Neural cell (in vitro differentiated cells): Measurements from ENCODE around the gene ZDHHC8. TPM values are rescaled to one million over a fixed set of nuclear protein-coding genes. Genes with fewer than 3 reads are reported as not detected.

Experiments
- H2AFZ ChIP-seq: fragments of 200-600, 300-800 bp; sonication (generic), shearing (Covaris generic); 2 replicates; pipeline ENCODE4 v1.6.0; 2014; ENCODE audit warnings: low read depth, mild to moderate bottlenecking, antibody characterized with exemption, low read length, moderate library complexity
- H3F3A ChIP-seq: fragments of 200-600 bp; shearing (Covaris generic); 2 replicates; pipeline ENCODE4 v1.6.1; 2016; ENCODE audit warnings: mild to moderate bottlenecking, moderate library complexity, mixed read lengths, antibody characterized with exemption, low read length; ENCODE audit not compliant: insufficient read depth, poor library complexity, severe bottlenecking
- H3K27ac ChIP-seq: fragments of 200-600, 300-800 bp; sonication (generic), shearing (Covaris generic); 2 replicates; pipeline ENCODE4 v1.5.1; 2014; ENCODE audit warnings: mild to moderate bottlenecking, low read length, moderate library complexity
- H3K27me3 ChIP-seq: fragments of 300-800, 200-600 bp; sonication (generic), shearing (Covaris generic); 2 replicates; pipeline ENCODE4 v1.6.0; 2014; ENCODE audit warnings: mild to moderate bottlenecking, low read depth, low read length, moderate library complexity; ENCODE audit not compliant: insufficient read depth
- H3K36me3 ChIP-seq: fragments of 300-800, 200-600 bp; sonication (generic), shearing (Covaris generic); 2 replicates; pipeline ENCODE4 v1.5.1; 2014; ENCODE audit warnings: mild to moderate bottlenecking, antibody characterized with exemption, low read length, moderate library complexity; ENCODE audit not compliant: insufficient read depth
- H3K4me2 ChIP-seq: fragments of 300-800, 200-600 bp; sonication (generic), shearing (Covaris generic); 2 replicates; pipeline ENCODE4 v1.6.0; 2014; ENCODE audit warnings: mild to moderate bottlenecking, low read length
- H3K4me3 ChIP-seq: fragments of 300-800, 200-600 bp; sonication (generic), shearing (Covaris generic); 2 replicates; pipeline ENCODE4 v1.5.1; 2014; ENCODE audit warnings: mild to moderate bottlenecking, low read length, moderate library complexity
- H3K79me2 ChIP-seq: fragments of 200-600 bp; shearing (Covaris generic); replicated peaks from 2 replicates; pipeline ENCODE4 v1.6.0; 2014; ENCODE audit warnings: mild to moderate bottlenecking, low read length, moderate library complexity; ENCODE audit not compliant: insufficient read depth
- H3K9ac ChIP-seq: fragments of 300-800, 200-600 bp; sonication (generic), shearing (Covaris generic); 2 replicates; pipeline ENCODE4 v1.6.1; 2016; ENCODE audit warnings: mild to moderate bottlenecking, low read length, mixed read lengths
- H3K9me2 ChIP-seq: fragments of 200-600 bp; shearing (Covaris generic); 2 replicates; pipeline ENCODE4 v1.6.1; 2016; ENCODE audit warnings: mild to moderate bottlenecking, low read length, mixed read lengths; ENCODE audit not compliant: insufficient read depth
- H3K9me3 ChIP-seq: fragments of 200-600, 300-800 bp; sonication (generic), shearing (Covaris generic); 2 replicates; pipeline ENCODE4 v1.6.1; 2016; ENCODE audit warnings: mild to moderate bottlenecking, mixed run types, low read length, moderate library complexity, mixed read lengths
- H4K20me1 ChIP-seq: fragments of 200-600 bp; shearing (Covaris generic); 2 replicates; pipeline ENCODE4 v1.6.1; 2016; ENCODE audit warnings: mild to moderate bottlenecking, mixed run types; ENCODE audit not compliant: insufficient read depth
- CTCF ChIP-seq: fragments of 450-650 bp; IDR thresholded peaks from 2 replicates; pipeline ENCODE4 v1.5.1; 2014; ENCODE audit warnings: antibody characterized with exemption, mild to moderate bottlenecking, moderate library complexity; ENCODE audit not compliant: poor library complexity, severe bottlenecking
- EP300 ChIP-seq: fragments of 450-650 bp; conservative IDR thresholded peaks from 2 replicates; pipeline ENCODE4 v1.6.1; 2014; ENCODE audit warnings: antibody characterized with exemption, mild to moderate bottlenecking, moderate library complexity; ENCODE audit not compliant: poor library complexity, severe bottlenecking
- EZH2 ChIP-seq: fragments of 200-600, 300-800 bp; shearing (Covaris generic), sonication (generic); IDR thresholded peaks from 2 replicates; pipeline ENCODE4 v1.6.1; 2014; ENCODE audit warnings: antibody characterized with exemption, low read length, borderline replicate concordance, mild to moderate bottlenecking; ENCODE audit not compliant: insufficient read depth, poor library complexity, severe bottlenecking
- MXI1 ChIP-seq: fragments of 450-650 bp; conservative IDR thresholded peaks from 2 replicates; pipeline ENCODE4 v1.6.1; 2014; ENCODE audit warnings: antibody characterized with exemption, mild to moderate bottlenecking; ENCODE audit not compliant: poor library complexity, severe bottlenecking
- POLR2AphosphoS5 ChIP-seq: IDR thresholded peaks from 2 replicates; pipeline ENCODE4 v1.6.1; 2012
- RAD21 ChIP-seq: fragments of 450-650 bp; conservative IDR thresholded peaks from 2 replicates; pipeline ENCODE4 v1.6.1; 2014; ENCODE audit warnings: antibody characterized with exemption, mild to moderate bottlenecking, moderate library complexity
- REST ChIP-seq: IDR thresholded peaks from 2 replicates; pipeline ENCODE4 v1.6.1; 2012; ENCODE audit warnings: borderline replicate concordance
- SMC3 ChIP-seq: fragments of 450-650 bp; conservative IDR thresholded peaks from 2 replicates; pipeline ENCODE4 v1.6.1; 2014; ENCODE audit warnings: antibody characterized with exemption, mild to moderate bottlenecking, moderate library complexity; ENCODE audit not compliant: poor library complexity
- TAF1 ChIP-seq: IDR thresholded peaks from 2 replicates; pipeline ENCODE4 v1.6.1; 2012; ENCODE audit warnings: low read depth
- polyA plus RNA-seq: library from polyadenylated mRNA; depleted of rRNA; stranded (reverse); fragments of >200 nt; gene quantifications from 2 replicates; pipeline ENCODE4 v1.2.3, GENCODE V29; 2014

Gene ZDHHC8
- polyA plus RNA-seq, 1 donor from 2014 or later, result 4.5 TPM

- H2AFZ ChIP-seq, result no peak overlapping the region
- H3K9me3 ChIP-seq, result no peaks in the 10 kb centered on the region
- H3K79me2 ChIP-seq, result no peaks in the 10 kb centered on the region
- H3K4me2 ChIP-seq, result no peak overlapping the region
- no peaks in the 10 kb centered on the region for H3K36me3 ChIP-seq
- no peaks in the 10 kb centered on the region for H4K20me1 ChIP-seq
- H3K27me3 ChIP-seq, result no peaks in the 10 kb centered on the region
- no peak overlapping the region for H3K4me3 ChIP-seq
- H3K27ac ChIP-seq, result no peak overlapping the region
- H3K9ac ChIP-seq, result no peak overlapping the region
- no peaks in the 10 kb centered on the region for H3K9me2 ChIP-seq
- no peak for TF ChIP-seq RAD21
- no peak for TF ChIP-seq EZH2
- no peak for TF ChIP-seq CTCF
- TF ChIP-seq POLR2AphosphoS5, result no peak
- no peak for TF ChIP-seq TAF1
- TF ChIP-seq SMC3, result no peak
- no peak for TF ChIP-seq MXI1
- no peak for TF ChIP-seq REST
- TF ChIP-seq EP300, result no peak
- H3F3A ChIP-seq, result no peaks in the 10 kb centered on the region
These were observed 56.4 kb downstream of the ZDHHC8 start for GRCh38 chr22:20187777-20188566.

GRCh38 chr22:20188567-20188877 lies 56.9 kb downstream of the ZDHHC8 start:
- H4K20me1 ChIP-seq, result no peaks in the 10 kb centered on the region
- no peaks in the 10 kb centered on the region for H3F3A ChIP-seq
- no peaks in the 10 kb centered on the region for H3K9me3 ChIP-seq
- H2AFZ ChIP-seq, result no peak overlapping the region
- no peaks in the 10 kb centered on the region for H3K9me2 ChIP-seq
- no peaks in the 10 kb centered on the region for H3K79me2 ChIP-seq
- no peak overlapping the region for H3K9ac ChIP-seq
- TF ChIP-seq RAD21 (no peak), TAF1 (no peak), EP300 (no peak), EZH2 (no peak)
- H3K27ac ChIP-seq, result no peak overlapping the region
- H3K27me3 ChIP-seq, result no peaks in the 10 kb centered on the region
- no peaks in the 10 kb centered on the region for H3K36me3 ChIP-seq
- no peak overlapping the region for H3K4me3 ChIP-seq
- no peak overlapping the region for H3K4me2 ChIP-seq
